Stomach (tissue), 19 donors: Measurements from ENCODE around the gene WDR70. TPM values are rescaled to one million over a fixed set of nuclear protein-coding genes. Genes with fewer than 3 reads are reported as not detected.
A peak's percentile ranks its signal among the peaks of the same experiment; 100 is the strongest.
"Not testable (repeated sequence)": the region's sequence is repeated elsewhere in the genome, so short reads cannot be mapped to it uniquely, and the experiment has no call there.

Experiments used
- DNase-seq, 2 donors: peaks; one replicate each; pipeline versions ENCODE4 v3.0.0 to v3.0.0-alpha.2; 2013 to 2019
- H3K27ac ChIP-seq, 5 donors: fragments of 200-600 bp in 4 of 5; sonication (generic) in 4 of 5; one replicate each; pipeline ENCODE4 v1.5.1; 2013 to 2019; ENCODE audit warnings: mild to moderate bottlenecking in 1 of 5, moderate library complexity in 1 of 5
- H3K27me3 ChIP-seq, 3 donors: fragments of 200-600 bp; sonication (generic); one replicate each; pipeline ENCODE4 v1.5.1; 2017 to 2019; ENCODE audit warnings: mixed run types in 1 of 3
- H3K36me3 ChIP-seq, 4 donors: fragments of 200-600 bp; sonication (generic); 1 replicate in 3 of 4; 2 replicates in 1 of 4; pipeline ENCODE4 v1.5.1; 2016 to 2019
- H3K4me1 ChIP-seq, 4 donors: fragments of 200-600 bp; sonication (generic); one replicate each; pipeline ENCODE4 v1.5.1; 2016 to 2019
- H3K4me3 ChIP-seq, 4 donors: fragments of 200-600 bp; sonication (generic) in 3 of 4; one replicate each; pipeline ENCODE4 v1.5.1; 2016 to 2019; ENCODE audit warnings: mild to moderate bottlenecking in 1 of 4
- H3K9me3 ChIP-seq, 4 donors: fragments of 200-600 bp; sonication (generic); one replicate each; pipeline ENCODE4 v1.5.1; 2016 to 2019
- EP300 ChIP-seq: sonication (generic); formaldehyde crosslinking; IDR thresholded peaks from one replicate; pipeline ENCODE4 v1.6.1; 2017; ENCODE audit warnings: antibody characterized with exemption
- POLR2A ChIP-seq, 4 donors: fragments of 450-650 bp; IDR thresholded peaks; one replicate each; pipeline ENCODE4 v1.6.1; 2016; ENCODE audit warnings: antibody characterized with exemption in 4 of 4, control low read depth in 2 of 4, mild to moderate bottlenecking in 1 of 4, moderate library complexity in 1 of 4
- POLR2AphosphoS5 ChIP-seq, 3 donors: sonication (generic); formaldehyde crosslinking; IDR thresholded peaks; one replicate each; pipeline ENCODE4 v1.6.1; 2016; ENCODE audit warnings: antibody characterized with exemption in 3 of 3
- WGBS, 5 donors: extraction: QIAGEN DNeasy Blood & Tissue Kit in 3 of 5; methylation state at CpG; one replicate each; pipeline versions ENCODE4 v1.1.5 to v1.1.7; 2013 to 2018; 5-methylcytosine and 5-hydroxymethylcytosine counted together
- intact Hi-C: fragments of 100-400 bp; cut with DNase I; formaldehyde crosslinking; loops from one replicate; pipeline ENCODE4 v1.15.1; 2023; ENCODE audit warnings: low total_unique reads
- long read RNA-seq, 10 donors: transcript quantifications; one replicate each; lab custom pipeline, GENCODE V29; 2026
- polyA plus RNA-seq, 3 donors: library from polyadenylated mRNA; stranded (reverse); fragments of 200-250 nt; gene quantifications; one replicate each; pipeline ENCODE4 v1.2.3, GENCODE V29; 2013
- total RNA-seq, 5 donors: library from RNA; depleted of rRNA; stranded (reverse); fragments of >200 nt; gene quantifications; one replicate each; pipeline versions ENCODE4 v1.1.0 to v1.2.3, GENCODE V29; 2014 to 2016
- TF ChIP-seq, protein P1 (sequence below), 7 experiments: fragments of 450-650 bp in 4 of 7; fragments of 200-600 bp in 3 of 7; sonication (generic) in 3 of 7; IDR thresholded peaks; one replicate each; pipeline ENCODE4 v1.5.1; 2016 to 2019; ENCODE audit warnings: antibody characterized with exemption in 7 of 7, control low read depth in 2 of 7, mild to moderate bottlenecking in 1 of 7
- donor health status: healthy with polysubstance abuse.
- donor health status: Bipolar disorder and iron deficiency.
- donor health status: healthy.

WDR70 gene
- 100 to 1,000 TPM in 1 of 5 donors, 10 to 100 TPM in 4; 27.2 to 131 (median 49.0) TPM for total RNA-seq
- 10 to 100 TPM; 13.0 to 23.5 (median 20.7) TPM for polyA plus RNA-seq
- long read RNA-seq, donor 1, partial matches to known transcripts: 0 of 2 reads
- long read RNA-seq, donor 1, other reads (novel, unspliced or antisense): 0 of 2 reads
- long read RNA-seq, donor 2, partial matches to known transcripts: 0 of 4 reads
- long read RNA-seq, donor 2, other reads (novel, unspliced or antisense): 0 of 4 reads
- long read RNA-seq, donor 3, partial matches to known transcripts: 0 of 1 reads
- long read RNA-seq, donor 3, other reads (novel, unspliced or antisense): 0 of 1 reads
- long read RNA-seq, donor 4, partial matches to known transcripts: 0 of 1 reads
- long read RNA-seq, donor 4, other reads (novel, unspliced or antisense): 0 of 1 reads
- long read RNA-seq, donor 5, partial matches to known transcripts: 0 of 2 reads
- long read RNA-seq, donor 5, other reads (novel, unspliced or antisense): 0 of 2 reads
- long read RNA-seq, donor 6, transcript WDR70-205 (3 exons, 556 nt): major isoform, 5 of 10 reads
- long read RNA-seq, donor 6, partial matches to known transcripts: 0 of 10 reads
- long read RNA-seq, donor 6, other reads (novel, unspliced or antisense): 0 of 10 reads
- long read RNA-seq, donor 7, partial matches to known transcripts: 0 of 4 reads
- long read RNA-seq, donor 7, other reads (novel, unspliced or antisense): 0 of 4 reads
- long read RNA-seq, donor 8, partial matches to known transcripts: 0 of 4 reads
- long read RNA-seq, donor 8, other reads (novel, unspliced or antisense): 0 of 4 reads
- long read RNA-seq, donor 9, partial matches to known transcripts: 0 of 5 reads
- long read RNA-seq, donor 9, other reads (novel, unspliced or antisense): 0 of 5 reads
- long read RNA-seq, donor 10: 0 reads

DNA sequence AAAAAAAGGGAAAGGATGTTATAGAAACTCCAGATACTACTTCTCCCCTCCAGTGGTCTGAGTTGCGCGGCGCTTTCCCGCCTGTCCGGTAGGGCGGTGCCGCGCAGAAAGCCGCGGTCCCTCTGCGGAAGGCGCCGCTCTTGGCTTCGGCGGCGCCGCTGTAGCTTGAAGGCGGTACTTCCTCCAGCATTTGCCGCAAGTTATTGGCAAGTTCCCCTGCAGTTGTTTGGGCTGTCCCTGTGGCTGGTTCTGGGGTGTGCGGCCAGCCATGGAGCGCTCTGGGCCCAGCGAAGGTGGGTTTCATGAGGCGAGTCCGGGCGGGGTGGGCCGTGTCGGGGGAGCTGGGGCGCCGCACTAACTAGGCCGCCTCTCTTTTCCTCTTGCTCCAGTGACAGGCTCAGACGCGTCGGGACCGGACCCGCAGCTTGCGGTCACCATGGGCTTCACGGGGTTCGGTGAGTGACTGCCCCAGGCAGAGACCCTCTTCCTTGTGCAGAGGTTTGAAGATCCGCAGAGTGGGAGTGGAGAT, at the start of gene WDR70:
WDR70 (plus strand) TSS at position 219 of the 529 bp plus-strand sequence; CDS start at position 269, 50 bp downstream.
- Histone ChIP-seq H3K27ac (peak within 1 kb of the TSS; percentile 58 to 85 (median 75)), H3K36me3 (peaks cover 16 to 35% (median 32%) of the 10 kb centered on the region in 4 donors), H3K4me3 (peak within 1 kb of the TSS; percentile 82 to 95 (median 92)), H3K4me1 (peaks cover 0 to 17% (median 16%) of the 10 kb centered on the region in 4 donors)
- H3K9me3 ChIP-seq, intact Hi-C loops, H3K27me3 ChIP-seq: not testable (repeated sequence)
- peak; percentile 87 to 96 for DNase-seq
- WGBS, 5 donors: 0 to 1% (median 0%) methylated on average over 25 to 38 of the region's 39 CpGs
- TF ChIP-seq, protein P1, sequence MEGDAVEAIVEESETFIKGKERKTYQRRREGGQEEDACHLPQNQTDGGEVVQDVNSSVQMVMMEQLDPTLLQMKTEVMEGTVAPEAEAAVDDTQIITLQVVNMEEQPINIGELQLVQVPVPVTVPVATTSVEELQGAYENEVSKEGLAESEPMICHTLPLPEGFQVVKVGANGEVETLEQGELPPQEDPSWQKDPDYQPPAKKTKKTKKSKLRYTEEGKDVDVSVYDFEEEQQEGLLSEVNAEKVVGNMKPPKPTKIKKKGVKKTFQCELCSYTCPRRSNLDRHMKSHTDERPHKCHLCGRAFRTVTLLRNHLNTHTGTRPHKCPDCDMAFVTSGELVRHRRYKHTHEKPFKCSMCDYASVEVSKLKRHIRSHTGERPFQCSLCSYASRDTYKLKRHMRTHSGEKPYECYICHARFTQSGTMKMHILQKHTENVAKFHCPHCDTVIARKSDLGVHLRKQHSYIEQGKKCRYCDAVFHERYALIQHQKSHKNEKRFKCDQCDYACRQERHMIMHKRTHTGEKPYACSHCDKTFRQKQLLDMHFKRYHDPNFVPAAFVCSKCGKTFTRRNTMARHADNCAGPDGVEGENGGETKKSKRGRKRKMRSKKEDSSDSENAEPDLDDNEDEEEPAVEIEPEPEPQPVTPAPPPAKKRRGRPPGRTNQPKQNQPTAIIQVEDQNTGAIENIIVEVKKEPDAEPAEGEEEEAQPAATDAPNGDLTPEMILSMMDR (IDR thresholded peaks at IDR 0.05): peak in 5 of 7 experiments; percentile 14 to 62 (median 45)
- peak; percentile 69 to 83 (median 80) for TF ChIP-seq POLR2AphosphoS5 (IDR thresholded peaks at IDR 0.05)

GRCh38 chr5:37334754-37335153, 44.4 kb upstream of the WDR70 start:
- 93 to 97% (median 96%) methylated on average over 12 of the region's 12 CpGs for WGBS, 5 donors
- H3K4me1 ChIP-seq, intact Hi-C loops, H3K4me3 ChIP-seq, H3K27ac ChIP-seq, H3K9me3 ChIP-seq, H3K27me3 ChIP-seq, DNase-seq: not testable (repeated sequence)
- peaks cover 46 to 99% (median 98%) of the 10 kb centered on the region in 4 donors for H3K36me3 ChIP-seq

DNA sequence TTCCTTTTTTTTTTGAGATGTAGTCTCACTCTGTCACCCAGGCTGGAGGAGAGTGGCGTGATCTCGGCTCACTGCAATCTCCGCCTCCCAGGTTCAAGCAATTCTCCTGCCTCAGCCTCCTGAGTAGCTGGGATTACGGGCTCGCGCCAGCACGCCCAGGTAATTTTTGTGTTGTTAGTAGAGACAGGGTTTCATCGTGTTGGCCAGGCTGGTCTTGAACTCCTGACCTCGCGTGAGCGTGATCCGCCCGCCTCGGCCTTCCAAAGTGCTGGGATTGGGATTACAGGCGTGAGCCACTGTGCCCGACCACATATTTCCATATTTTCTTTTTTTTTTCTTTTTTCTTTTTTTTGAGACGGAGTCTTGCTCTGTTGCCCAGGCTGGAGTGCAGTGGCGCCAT, 36.4 kb upstream of the WDR70 start:
- H3K9me3 ChIP-seq, H3K4me1 ChIP-seq, H3K27ac ChIP-seq, H3K4me3 ChIP-seq, H3K27me3 ChIP-seq, intact Hi-C loops, DNase-seq: not testable (repeated sequence)
- 98 to 99% (median 98%) methylated on average over 18 of the region's 18 CpGs for WGBS, 5 donors
- H3K36me3 ChIP-seq: peaks cover 72 to 99% (median 98%) of the 10 kb centered on the region in 4 donors

- Histone ChIP-seq H3K4me3 (no peak overlapping the region), H3K36me3 (peaks cover 52 to 96% (median 87%) of the 10 kb centered on the region in 4 donors), H3K27ac (no peak overlapping the region), H3K4me1 (no peaks in the 10 kb centered on the region), H3K27me3 (no peaks in the 10 kb centered on the region), H3K9me3 (no peaks in the 10 kb centered on the region)
- 92 to 97% (median 95%) methylated on average over 6 of the region's 6 CpGs for WGBS, 5 donors
- intact Hi-C loops: no loop called here
- no peak for TF ChIP-seq POLR2A (IDR thresholded peaks at IDR 0.05)
- no peak for TF ChIP-seq EP300
- no peak for TF ChIP-seq POLR2AphosphoS5 (IDR thresholded peaks at IDR 0.05)
- TF ChIP-seq, protein P1 (IDR thresholded peaks at IDR 0.05): no peak
- DNase-seq: no peak
These were observed 24.0 kb upstream of the WDR70 start for GRCh38 chr5:37355161-37355560.

DNA sequence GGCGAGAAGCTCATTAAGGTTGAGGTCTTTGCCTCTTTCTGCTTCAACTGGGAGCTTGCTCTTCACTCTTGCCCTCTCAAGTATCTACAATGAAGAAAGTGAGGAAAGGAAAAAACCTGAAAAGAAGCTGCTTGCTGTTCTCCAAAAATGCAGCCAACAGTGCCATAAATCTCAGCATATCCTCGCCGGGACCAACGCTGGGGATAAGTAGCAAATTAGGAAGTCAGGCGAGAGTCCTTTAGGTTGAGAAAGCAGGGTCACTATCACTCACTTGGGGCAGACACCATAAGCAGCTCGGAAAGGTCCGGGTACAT, 8.6 kb upstream of the WDR70 start:
- Histone ChIP-seq H3K27ac (peak overlapping the region; percentile 55 to 87 (median 84)), H3K9me3 (no peaks in the 10 kb centered on the region), H3K36me3 (peaks cover 0 to 7% (median 2%) of the 10 kb centered on the region in 4 donors), H3K27me3 (no peaks in the 10 kb centered on the region), H3K4me1 (peaks cover 18 to 54% (median 40%) of the 10 kb centered on the region in 4 donors), H3K4me3 (peak overlapping the region; percentile 73 to 99 (median 82))
- DNase-seq: no peak
- TF ChIP-seq EP300 (no peak), POLR2AphosphoS5 (IDR thresholded peaks at IDR 0.05) (no peak), POLR2A (IDR thresholded peaks at IDR 0.05) (no peak)
- TF ChIP-seq, protein P1 (IDR thresholded peaks at IDR 0.05): no peak
- 0 to 1% (median 0%) methylated on average over 7 of the region's 7 CpGs for WGBS, 5 donors
- intact Hi-C loops: no loop called here
